ENCODE data around the gene CRYBG1. TPM values are rescaled to one million over a fixed set of nuclear protein-coding genes. Genes with fewer than 3 reads are reported as not detected.
"Not testable (repeated sequence)": the region's sequence is repeated elsewhere in the genome, so short reads cannot be mapped to it uniquely, and the experiment has no call there.

CRYBG1 gene
- total RNA-seq, 1 experiment from 2014 or later: 19.9 TPM

DNA sequence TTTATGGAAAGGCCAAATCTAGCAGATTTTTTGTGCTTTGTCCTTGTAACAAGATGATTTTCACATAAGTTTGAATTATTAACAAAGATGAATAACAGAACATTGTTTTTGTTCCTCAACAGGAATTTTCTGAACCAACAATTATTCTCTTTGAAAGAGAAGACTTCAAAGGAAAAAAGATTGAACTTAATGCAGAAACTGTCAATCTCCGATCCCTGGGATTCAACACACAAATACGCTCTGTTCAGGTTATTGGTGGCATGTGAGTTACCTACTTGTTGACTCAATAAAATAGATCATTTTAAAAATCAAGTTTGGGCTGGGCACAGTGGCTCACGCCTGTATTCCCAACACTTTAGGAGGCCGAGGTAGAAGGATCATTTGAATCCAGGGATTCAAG, 197.8 kb downstream of the CRYBG1 start:
- no peaks in the 10 kb centered on the region for H3K9me2 ChIP-seq (replicated peaks; ENCODE audit: low read length)
- no peak for ATAC-seq
- no peak overlapping the region for H3K4me2 ChIP-seq (ENCODE audit: low read length)
- no peak overlapping the region for H3K27ac ChIP-seq (ENCODE audit: low read length)
- POLR2A ChIA-PET (ENCODE audit: unreplicated experiment): no interaction called here
- peaks cover 16% of the 10 kb centered on the region; the same call in 1 of the 2 replicates for H3K4me1 ChIP-seq (ENCODE audit: insufficient read depth, low read length)
- no peaks in the 10 kb centered on the region for H3K79me2 ChIP-seq (ENCODE audit: low read length)
- no peaks in the 10 kb centered on the region for H3F3A ChIP-seq (ENCODE audit: low read length, unreplicated experiment)
- no peak overlapping the region for H3K4me3 ChIP-seq (ENCODE audit: low read length)
- no peaks in the 10 kb centered on the region for H3K9me3 ChIP-seq (ENCODE audit: low read length)
- intact Hi-C loops (cut with micrococcal nuclease): no loop called here
- peaks cover 5% of the 10 kb centered on the region; the same call in 1 of the 2 replicates for H3K36me3 ChIP-seq (ENCODE audit: low read depth, low read length)
- H3K9ac ChIP-seq (ENCODE audit: low read length): no peak overlapping the region
- TF ChIP-seq EZH2phosphoT487 (IDR thresholded peaks at IDR 0.05; ENCODE audit: borderline replicate concordance, low read length) (no peak), EZH2 (IDR thresholded peaks at IDR 0.05; ENCODE audit: low read length, unreplicated experiment) (no peak)
- TF ChIP-seq, protein P1, sequence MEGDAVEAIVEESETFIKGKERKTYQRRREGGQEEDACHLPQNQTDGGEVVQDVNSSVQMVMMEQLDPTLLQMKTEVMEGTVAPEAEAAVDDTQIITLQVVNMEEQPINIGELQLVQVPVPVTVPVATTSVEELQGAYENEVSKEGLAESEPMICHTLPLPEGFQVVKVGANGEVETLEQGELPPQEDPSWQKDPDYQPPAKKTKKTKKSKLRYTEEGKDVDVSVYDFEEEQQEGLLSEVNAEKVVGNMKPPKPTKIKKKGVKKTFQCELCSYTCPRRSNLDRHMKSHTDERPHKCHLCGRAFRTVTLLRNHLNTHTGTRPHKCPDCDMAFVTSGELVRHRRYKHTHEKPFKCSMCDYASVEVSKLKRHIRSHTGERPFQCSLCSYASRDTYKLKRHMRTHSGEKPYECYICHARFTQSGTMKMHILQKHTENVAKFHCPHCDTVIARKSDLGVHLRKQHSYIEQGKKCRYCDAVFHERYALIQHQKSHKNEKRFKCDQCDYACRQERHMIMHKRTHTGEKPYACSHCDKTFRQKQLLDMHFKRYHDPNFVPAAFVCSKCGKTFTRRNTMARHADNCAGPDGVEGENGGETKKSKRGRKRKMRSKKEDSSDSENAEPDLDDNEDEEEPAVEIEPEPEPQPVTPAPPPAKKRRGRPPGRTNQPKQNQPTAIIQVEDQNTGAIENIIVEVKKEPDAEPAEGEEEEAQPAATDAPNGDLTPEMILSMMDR (conservative IDR thresholded peaks at IDR 0.05; ENCODE audit: low read depth, low read length): no peak
- BruUV-seq (replicated peaks): no TSS peak
- no peaks in the 10 kb centered on the region for H3K27me3 ChIP-seq (ENCODE audit: low read length)
- DNase-seq: no peak
- H2AFZ ChIP-seq (ENCODE audit: low read length): no peak overlapping the region
- CTCF ChIA-PET: no interaction called here
- H4K20me1 ChIP-seq (ENCODE audit: low read length): no peaks in the 10 kb centered on the region

GRCh38 chr6:106559659-106560058, 199.1 kb downstream of the CRYBG1 start:
- H3K27ac ChIP-seq (ENCODE audit: low read length); H3F3A ChIP-seq (ENCODE audit: low read length, unreplicated experiment); H3K4me3 ChIP-seq (ENCODE audit: low read length); H3K4me2 ChIP-seq (ENCODE audit: low read length); CTCF ChIA-PET; BruUV-seq (replicated peaks); intact Hi-C loops (cut with micrococcal nuclease); H2AFZ ChIP-seq (ENCODE audit: low read length); ATAC-seq; H4K20me1 ChIP-seq (ENCODE audit: low read length); POLR2A ChIA-PET (ENCODE audit: unreplicated experiment); H3K9me2 ChIP-seq (replicated peaks; ENCODE audit: low read length); DNase-seq; H3K79me2 ChIP-seq (ENCODE audit: low read length); H3K9me3 ChIP-seq (ENCODE audit: low read length); H3K27me3 ChIP-seq (ENCODE audit: low read length); H3K36me3 ChIP-seq (ENCODE audit: low read depth, low read length); H3K9ac ChIP-seq (ENCODE audit: low read length): not testable (repeated sequence)
- peaks cover 16% of the 10 kb centered on the region; the same call in 1 of the 2 replicates for H3K4me1 ChIP-seq (ENCODE audit: insufficient read depth, low read length)

DNA sequence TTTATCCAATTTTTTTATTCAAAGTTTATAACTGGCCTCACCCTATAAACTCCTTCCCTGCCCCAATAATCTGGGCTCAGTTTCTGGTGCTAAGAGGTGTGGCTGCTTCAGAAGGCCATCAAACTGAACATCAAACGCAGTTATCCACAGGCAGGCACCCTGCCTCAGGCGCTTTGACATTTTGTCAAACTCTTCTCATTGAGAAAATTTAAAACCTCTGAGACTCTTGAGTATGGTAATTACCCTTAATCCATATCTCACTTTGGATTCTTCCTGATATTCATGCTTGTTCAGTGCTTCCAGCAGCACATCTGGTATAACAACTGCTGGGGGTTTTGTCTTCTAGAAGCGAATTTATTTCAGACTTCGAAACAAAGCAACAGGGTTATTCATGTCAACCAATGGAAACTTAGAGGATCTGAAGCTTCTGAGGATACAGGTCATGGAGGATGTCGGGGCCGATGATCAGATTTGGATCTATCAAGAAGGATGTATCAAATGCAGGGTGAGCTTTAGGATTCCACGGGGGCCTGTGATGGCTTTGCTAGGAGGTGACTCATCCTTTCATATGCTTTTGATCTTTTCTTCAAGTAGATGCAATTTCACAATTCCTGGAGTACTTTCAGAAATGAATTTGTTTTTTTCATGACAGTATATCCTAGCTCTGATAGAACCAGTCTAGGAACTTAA, 200.6 kb downstream of the CRYBG1 start:
- H3K4me1 ChIP-seq (ENCODE audit: insufficient read depth, low read length): peaks cover 16% of the 10 kb centered on the region; the same call in 1 of the 2 replicates
- H3K27ac ChIP-seq (ENCODE audit: low read length): no peak overlapping the region
- no peak overlapping the region for H3K4me2 ChIP-seq (ENCODE audit: low read length)
- intact Hi-C loops (cut with micrococcal nuclease): no loop called here
- H4K20me1 ChIP-seq (ENCODE audit: low read length): no peaks in the 10 kb centered on the region
- H3K27me3 ChIP-seq (ENCODE audit: low read length): no peaks in the 10 kb centered on the region
- DNase-seq: no peak
- no peaks in the 10 kb centered on the region for H3K9me3 ChIP-seq (ENCODE audit: low read length)
- POLR2A ChIA-PET (ENCODE audit: unreplicated experiment): no interaction called here
- H3K9me2 ChIP-seq (replicated peaks; ENCODE audit: low read length): no peaks in the 10 kb centered on the region
- H3K79me2 ChIP-seq (ENCODE audit: low read length): no peaks in the 10 kb centered on the region
- CTCF ChIA-PET: no interaction called here
- H3K9ac ChIP-seq (ENCODE audit: low read length): no peak overlapping the region
- no peak overlapping the region for H3K4me3 ChIP-seq (ENCODE audit: low read length)
- no peak overlapping the region for H2AFZ ChIP-seq (ENCODE audit: low read length)
- ATAC-seq: no peak
- H3K36me3 ChIP-seq (ENCODE audit: low read depth, low read length): peaks cover 6% of the 10 kb centered on the region; the same call in 1 of the 2 replicates
- no peaks in the 10 kb centered on the region for H3F3A ChIP-seq (ENCODE audit: low read length, unreplicated experiment)
- BruUV-seq (replicated peaks): no TSS peak
- TF ChIP-seq, protein P1 (conservative IDR thresholded peaks at IDR 0.05; ENCODE audit: low read depth, low read length): no peak
- TF ChIP-seq EZH2phosphoT487 (IDR thresholded peaks at IDR 0.05; ENCODE audit: borderline replicate concordance, low read length) (no peak), EZH2 (IDR thresholded peaks at IDR 0.05; ENCODE audit: low read length, unreplicated experiment) (no peak)

Measured in PC-3 (cell line).